OCI-LY1 (cell line): ENCODE measurements around the gene ORAI1.

Experiments used
- CTCF ChIP-seq: fragments of 200-600 bp; sonication (generic), shearing (Covaris generic); IDR thresholded peaks from 2 replicates; pipeline ENCODE4 v1.5.1; 2017; ENCODE audit warnings: mild to moderate bottlenecking, antibody characterized with exemption, low read length, moderate library complexity, mixed read lengths
- EZH2 ChIP-seq: fragments of 200-600 bp; sonication (generic), shearing (Covaris generic); IDR thresholded peaks from 2 replicates; pipeline ENCODE4 v1.8.0; 2017; ENCODE audit warnings: borderline replicate concordance, mixed run types, mild to moderate bottlenecking, antibody characterized with exemption, low read length, moderate library complexity, mixed read lengths

DNA sequence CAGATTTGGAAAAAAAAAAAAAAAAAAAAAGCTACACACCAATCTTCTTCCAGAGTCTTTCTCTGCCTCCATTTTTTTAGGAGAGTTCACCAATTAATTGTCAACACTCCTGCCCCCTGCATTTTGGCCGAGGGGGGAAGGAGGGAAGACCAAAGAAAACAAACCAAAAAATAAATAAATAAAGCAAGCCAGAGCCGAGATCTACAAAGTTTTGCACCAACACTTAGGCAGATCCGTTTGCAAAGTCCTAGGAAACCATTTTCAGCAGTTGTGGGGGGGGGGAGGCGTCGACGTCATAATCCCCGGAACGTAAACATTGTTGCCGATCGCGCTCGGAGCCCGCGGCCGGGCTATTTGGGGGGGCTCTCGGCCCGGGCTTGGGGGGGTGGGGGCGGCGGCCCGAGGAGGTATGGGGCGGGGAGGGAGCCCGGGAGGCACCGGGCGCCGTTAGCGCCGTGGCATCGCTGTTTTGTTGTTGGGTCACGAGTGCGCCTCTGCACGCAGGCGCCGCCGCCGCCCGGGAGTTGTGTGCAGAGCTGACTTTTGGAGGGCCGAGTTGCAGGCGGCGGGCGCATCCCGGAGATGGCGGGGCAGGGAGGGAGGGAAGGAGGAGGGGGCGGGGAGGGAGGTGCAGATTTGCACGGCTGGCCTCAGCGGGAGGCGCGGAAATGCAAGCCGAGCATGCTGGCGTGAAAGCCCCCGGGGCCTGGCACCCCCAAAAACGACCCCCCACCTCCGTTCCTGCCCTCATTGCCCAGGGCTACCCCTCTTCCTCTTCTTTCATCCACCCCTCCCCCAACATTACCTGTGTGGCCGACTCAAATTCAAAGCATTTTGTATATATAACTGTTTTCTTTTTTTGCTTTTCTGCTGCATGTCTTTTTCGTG, 46.1 kb upstream of the ORAI1 start:
- TF ChIP-seq CTCF, result no peak
- no peak for TF ChIP-seq EZH2
